OCI-LY7 (cell line): Measurements from ENCODE around the gene NPIPB2. TPM values are rescaled to one million over a fixed set of nuclear protein-coding genes. Genes with fewer than 3 reads are reported as not detected.

Experiments used
- BruUV-seq: library from RNA; stranded (reverse); fragments of 400-500 nt; replicated peaks from 2 replicates; lab custom pipeline; 2021; lab: Mats Ljungman, UMichigan
- CTCF ChIA-PET: fragments of 300-600 bp; sonication (Branson Sonifier 250); formaldehyde crosslinking; loops from one replicate; lab custom pipeline; 2022; ENCODE audit warnings: antibody characterized with exemption; ENCODE audit not compliant: unreplicated experiment; lab: Charles Lee
- POLR2A ChIA-PET: fragments of 300-600 bp; sonication (Branson Sonifier 250); formaldehyde crosslinking; loops from one replicate; lab custom pipeline; 2022; ENCODE audit warnings: antibody characterized with exemption; lab: Charles Lee
- DNase-seq: peaks from one replicate; pipeline ENCODE4 v3.0.0-alpha.2; 2015; ENCODE audit warnings: low spot score
- H2AFZ ChIP-seq: fragments of 200-600 bp; sonication (generic), shearing (Covaris generic); 2 replicates; pipeline ENCODE4 v1.6.1; 2014; ENCODE audit warnings: mild to moderate bottlenecking, antibody characterized with exemption, low read length, moderate library complexity
- H3K27ac ChIP-seq: fragments of 200-600 bp; sonication (generic); 2 replicates; pipeline ENCODE4 v1.5.1; 2014; ENCODE audit warnings: mixed run types, low read depth, mild to moderate bottlenecking, moderate library complexity, low read length, inconsistent platforms; ENCODE audit not compliant: poor library complexity, severe bottlenecking
- H3K36me3 ChIP-seq: fragments of 200-600 bp; sonication (generic); 2 replicates; pipeline ENCODE4 v1.6.1; 2014; ENCODE audit warnings: mild to moderate bottlenecking, antibody characterized with exemption, low read length, moderate library complexity, mixed read lengths; ENCODE audit not compliant: insufficient read depth
- H3K4me1 ChIP-seq: fragments of 200-600 bp; sonication (generic); 2 replicates; pipeline ENCODE4 v1.5.1; 2014; ENCODE audit warnings: mild to moderate bottlenecking, low read length; ENCODE audit not compliant: insufficient read depth, poor library complexity, severe bottlenecking
- H3K4me2 ChIP-seq: fragments of 200-600 bp; sonication (generic); 2 replicates; pipeline ENCODE4 v1.6.1; 2014; ENCODE audit warnings: mild to moderate bottlenecking, low read length
- H3K4me3 ChIP-seq: fragments of 200-600 bp; sonication (generic); 2 replicates; pipeline ENCODE4 v1.5.1; 2014; ENCODE audit warnings: mild to moderate bottlenecking, low read depth, low read length; ENCODE audit not compliant: poor library complexity, severe bottlenecking
- H3K79me2 ChIP-seq: fragments of 200-600 bp; sonication (generic); 2 replicates; pipeline ENCODE4 v1.6.1; 2016; ENCODE audit warnings: low read depth, mild to moderate bottlenecking, low read length, moderate library complexity, mixed read lengths; ENCODE audit not compliant: insufficient read depth
- H3K9me2 ChIP-seq: fragments of 200-600 bp; sonication (generic); 2 replicates; pipeline ENCODE4 v1.6.1; 2016; ENCODE audit warnings: mild to moderate bottlenecking, low read length, mixed read lengths; ENCODE audit not compliant: insufficient read depth
- H3K9me3 ChIP-seq: fragments of 200-600 bp; sonication (generic); 2 replicates; pipeline ENCODE4 v1.6.1; 2014; ENCODE audit warnings: mild to moderate bottlenecking, mixed run types, low read length, mixed read lengths
- H4K20me1 ChIP-seq: fragments of 200-600 bp; sonication (generic); 2 replicates; pipeline ENCODE4 v1.6.1; 2014; ENCODE audit warnings: mild to moderate bottlenecking, antibody characterized with exemption, low read length, moderate library complexity, mixed read lengths; ENCODE audit not compliant: insufficient read depth
- EZH2phosphoT487 ChIP-seq: fragments of 200-600 bp; sonication (generic); IDR thresholded peaks from 2 replicates; pipeline ENCODE4 v1.6.1; 2018; ENCODE audit warnings: low read depth, borderline replicate concordance, mild to moderate bottlenecking, mixed run types, antibody characterized with exemption, low read length, moderate library complexity, mixed read lengths
- intact Hi-C: fragments of 100-400 bp; cut with micrococcal nuclease; formaldehyde crosslinking; loops from one replicate; pipeline ENCODE4 v1.10.0; 2022; ENCODE audit not compliant: unreplicated experiment
- small RNA-seq: library from RNA; depleted of rRNA; stranded (forward); fragments of <200 nt; gene quantifications from one replicate; pipeline ENCODE3, GENCODE V24; 2014
- total RNA-seq, 2 experiments: library from RNA; depleted of rRNA in 1 of 2; stranded (reverse); fragments of >200 nt in 1 of 2; shearing (Covaris generic) in 1 of 2; gene quantifications; 2 replicates each; pipeline ENCODE4 v1.2.3, GENCODE V29; 2014 to 2022
- TF ChIP-seq, protein P1 (sequence below): fragments of 200-600 bp; sonication (generic); conservative IDR thresholded peaks from 2 replicates; pipeline ENCODE4 v1.5.1; 2014; ENCODE audit warnings: mild to moderate bottlenecking, antibody characterized with exemption, low read length, moderate library complexity, mixed read lengths

The NPIPB2 gene
- total RNA-seq, 2 experiments from 2014 or later, result 7.5 to 35.9 TPM

DNA sequence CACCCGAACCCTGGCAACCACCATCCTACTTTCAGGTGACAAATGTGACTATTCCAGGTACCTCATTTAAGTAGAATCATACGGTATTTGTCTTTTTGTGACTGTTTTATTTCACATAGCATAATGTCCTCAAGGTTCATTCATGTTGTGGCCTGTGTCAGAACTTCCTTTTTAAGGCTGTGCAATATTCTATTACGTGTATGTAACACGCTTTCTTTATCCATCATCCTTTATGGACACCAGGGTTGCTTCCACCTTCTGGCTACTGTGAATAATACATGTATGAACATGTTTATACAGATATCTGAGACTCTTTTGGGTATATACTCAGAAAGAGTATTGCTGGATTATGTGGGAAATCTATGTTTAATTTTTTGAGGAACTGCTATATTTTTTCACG, 61.8 kb downstream of the NPIPB2 start:
- BruUV-seq, result TSS peak; percentile 40
- Histone ChIP-seq H3K27ac (no peak overlapping the region), H4K20me1 (no peaks in the 10 kb centered on the region), H3K79me2 (no peaks in the 10 kb centered on the region), H3K36me3 (peaks cover 95% of the 10 kb centered on the region), H3K9me3 (no peaks in the 10 kb centered on the region), H3K9me2 (no peaks in the 10 kb centered on the region), H3K4me1 (no peaks in the 10 kb centered on the region), H3K4me3 (no peak overlapping the region), H2AFZ (no peak overlapping the region), H3K4me2 (no peak overlapping the region)
- DNase-seq, result no peak
- no peak for TF ChIP-seq EZH2phosphoT487
- TF ChIP-seq, protein P1, sequence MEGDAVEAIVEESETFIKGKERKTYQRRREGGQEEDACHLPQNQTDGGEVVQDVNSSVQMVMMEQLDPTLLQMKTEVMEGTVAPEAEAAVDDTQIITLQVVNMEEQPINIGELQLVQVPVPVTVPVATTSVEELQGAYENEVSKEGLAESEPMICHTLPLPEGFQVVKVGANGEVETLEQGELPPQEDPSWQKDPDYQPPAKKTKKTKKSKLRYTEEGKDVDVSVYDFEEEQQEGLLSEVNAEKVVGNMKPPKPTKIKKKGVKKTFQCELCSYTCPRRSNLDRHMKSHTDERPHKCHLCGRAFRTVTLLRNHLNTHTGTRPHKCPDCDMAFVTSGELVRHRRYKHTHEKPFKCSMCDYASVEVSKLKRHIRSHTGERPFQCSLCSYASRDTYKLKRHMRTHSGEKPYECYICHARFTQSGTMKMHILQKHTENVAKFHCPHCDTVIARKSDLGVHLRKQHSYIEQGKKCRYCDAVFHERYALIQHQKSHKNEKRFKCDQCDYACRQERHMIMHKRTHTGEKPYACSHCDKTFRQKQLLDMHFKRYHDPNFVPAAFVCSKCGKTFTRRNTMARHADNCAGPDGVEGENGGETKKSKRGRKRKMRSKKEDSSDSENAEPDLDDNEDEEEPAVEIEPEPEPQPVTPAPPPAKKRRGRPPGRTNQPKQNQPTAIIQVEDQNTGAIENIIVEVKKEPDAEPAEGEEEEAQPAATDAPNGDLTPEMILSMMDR, result peak; percentile 35
- intact Hi-C loops, result no loop called here
- CTCF ChIA-PET, result no interaction called here
- POLR2A ChIA-PET, result no interaction called here

DNA sequence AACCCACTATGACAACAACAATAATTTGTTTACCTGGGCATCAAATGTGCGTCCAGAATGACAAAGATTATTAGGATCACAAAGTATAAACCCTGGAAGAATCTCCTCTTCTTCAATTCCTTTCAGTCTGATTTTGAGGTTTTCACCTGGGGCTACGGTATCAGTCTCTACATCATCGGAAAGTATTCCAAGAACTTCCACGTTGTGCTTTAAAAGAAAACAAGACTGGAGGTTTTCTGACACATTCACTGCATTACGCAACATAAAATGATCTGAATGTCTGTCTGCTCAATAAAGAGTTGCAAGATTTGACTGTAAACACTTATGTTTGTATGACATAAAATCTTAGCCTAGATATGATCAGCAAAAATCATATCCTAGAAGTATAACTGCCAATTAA, 64.5 kb downstream of the NPIPB2 start:
- H3K36me3 ChIP-seq, result peaks cover 93% of the 10 kb centered on the region
- no peak overlapping the region for H3K27ac ChIP-seq
- no peaks in the 10 kb centered on the region for H4K20me1 ChIP-seq
- TF ChIP-seq EZH2phosphoT487, result no peak
- TF ChIP-seq, protein P1, result no peak
- H3K9me2 ChIP-seq, result no peaks in the 10 kb centered on the region
- H3K4me1 ChIP-seq, result no peaks in the 10 kb centered on the region
- ChIA-PET POLR2A (interaction anchor here (0.7 to 1.0 kb wide), 2 partner anchors 10 to 37 kb away, joined by 3 to 4 read pairs; no protein-coding TSS in a partner anchor), CTCF (no interaction called here)
- no peak overlapping the region for H2AFZ ChIP-seq
- H3K9me3 ChIP-seq, result no peaks in the 10 kb centered on the region
- DNase-seq, result no peak
- no peak overlapping the region for H3K4me2 ChIP-seq
- H3K79me2 ChIP-seq, result no peaks in the 10 kb centered on the region
- no TSS peak for BruUV-seq
- no peak overlapping the region for H3K4me3 ChIP-seq
- intact Hi-C loops, result no loop called here

Small RNA genes lying within 50 kb of the gene (small RNA-seq; reads per million reads assigned to genes)
- gene AC007216.5, result not detected
- not detected for gene COX6CP1
- not detected for gene UBL5P4

Other genes with a start within 250 kb of the NPIPB2 start
- 79.8 and 96.0 TPM in 2 replicates for gene TXNDC11, start 199.2 kb downstream of the NPIPB2 start, total RNA-seq (2014; rRNA removed; shearing (Covaris generic))
- 88.6 and 96.7 TPM in 2 replicates for gene TXNDC11, start 199.2 kb downstream of the NPIPB2 start, total RNA-seq (2022)
- 28.6 and 32.1 TPM in 2 replicates for gene ZC3H7A, start 144.8 kb downstream of the NPIPB2 start, total RNA-seq (2014; rRNA removed; shearing (Covaris generic))
- gene ZC3H7A, start 144.8 kb downstream of the NPIPB2 start, total RNA-seq (2022), result 68.6 and 89.0 TPM in 2 replicates
- gene RSL1D1, start 90.5 kb downstream of the NPIPB2 start, total RNA-seq (2014; rRNA removed; shearing (Covaris generic)), result 104 and 176 TPM in 2 replicates
- 229 and 252 TPM in 2 replicates for gene RSL1D1, start 90.5 kb downstream of the NPIPB2 start, total RNA-seq (2022)
- gene GSPT1, start 26.1 kb downstream of the NPIPB2 start, total RNA-seq (2014; rRNA removed; shearing (Covaris generic)), result 54.3 and 67.2 TPM in 2 replicates
- gene GSPT1, start 26.1 kb downstream of the NPIPB2 start, total RNA-seq (2022), result 144 and 146 TPM in 2 replicates
- gene TNFRSF17, start 23.2 kb upstream of the NPIPB2 start, total RNA-seq (2014; rRNA removed; shearing (Covaris generic)), result 53.4 and 58.2 TPM in 2 replicates
- gene TNFRSF17, start 23.2 kb upstream of the NPIPB2 start, total RNA-seq (2022), result 33.6 and 38.8 TPM in 2 replicates
- 23.6 and 27.0 TPM in 2 replicates for gene SNX29, start 34.7 kb upstream of the NPIPB2 start, total RNA-seq (2014; rRNA removed; shearing (Covaris generic))
- gene SNX29, start 34.7 kb upstream of the NPIPB2 start, total RNA-seq (2022), result 37.3 and 40.8 TPM in 2 replicates